K562 (cell line): ENCODE results near the gene PLCL1. TPM values are rescaled to one million over a fixed set of nuclear protein-coding genes. Genes with fewer than 3 reads are reported as not detected.

Experiments
- ATAC-seq: fragments of 200-7000 bp; cut with Tn5 transposase; 3 replicates; pipeline ENCODE4 v1.9.1; 2020; ENCODE audit warnings: moderate library complexity
- BruUV-seq: library from RNA; stranded (reverse); fragments of 400-500 nt; replicated peaks from 2 replicates; lab custom pipeline; 2021; lab: Mats Ljungman, UMichigan
- CTCF ChIA-PET: fragments of 300-600 bp; formaldehyde crosslinking; extraction: SDS; loops from one replicate; lab custom pipeline; 2021; ENCODE audit warnings: low intra/inter-chr PET ratio; lab: Yijun Ruan, JAX
- POLR2A ChIA-PET: fragments of 300-600, 350-650 bp; sonication (Branson Sonifier 250); formaldehyde crosslinking; extraction: SDS; loops from one replicate; lab custom pipeline; 2021; ENCODE audit warnings: antibody characterized with exemption, inconsistent platforms; lab: Yijun Ruan, JAX
- DNase-seq, 4 experiments: peaks; one replicate each; pipeline versions ENCODE4 v3.0.0 to v3.0.0-alpha.2; 2011 to 2018; ENCODE audit warnings: low spot score in 3 of 4, mixed read lengths in 3 of 4; ENCODE audit errors: extremely low read depth in 1 of 4
- FAIRE-seq: peaks from 2 replicates; lab custom pipeline; 2011; peaks lifted over from hg19 to GRCh38; lab: Jason Lieb, UNC
- H2AFZ ChIP-seq: 2 replicates; pipeline ENCODE4 v1.6.0; 2011; ENCODE audit warnings: low read depth, low read length, control low read depth, inconsistent platforms
- H3K27ac ChIP-seq: fragments of 200-600 bp; 3 replicates; pipeline ENCODE4 v1.8.0; 2011; ENCODE audit warnings: low read depth, mild to moderate bottlenecking, control low read depth, inconsistent platforms, low read length, moderate library complexity, mixed read lengths; ENCODE audit errors: extremely low read depth
- H3K27me3 ChIP-seq, 2 experiments: fragments of 300-600 bp in 1 of 2; 2 replicates in 1 of 2; 3 replicates in 1 of 2; pipeline versions ENCODE4 v1.6.0 to v1.8.0; 2011; ENCODE audit warnings: inconsistent platforms in 2 of 2, low read length in 2 of 2, mild to moderate bottlenecking in 1 of 2, mixed read lengths in 1 of 2, moderate library complexity in 1 of 2; ENCODE audit not compliant: control insufficient read depth in 2 of 2, insufficient read depth in 2 of 2
- H3K36me3 ChIP-seq: fragments of 300-600 bp; 3 replicates; pipeline ENCODE4 v1.8.0; 2011; ENCODE audit warnings: mild to moderate bottlenecking, low read length, inconsistent platforms; ENCODE audit not compliant: control insufficient read depth, insufficient read depth
- H3K4me1 ChIP-seq, 2 experiments: fragments of 200-600 bp in 1 of 2; replicated peaks in 1 of 2; 2 replicates in 1 of 2; 3 replicates in 1 of 2; pipeline versions ENCODE4 v1.5.1 to v1.8.0; 2011; ENCODE audit warnings: inconsistent platforms in 2 of 2, low read length in 2 of 2, mild to moderate bottlenecking in 1 of 2, mixed read lengths in 1 of 2, moderate library complexity in 1 of 2; ENCODE audit not compliant: control insufficient read depth in 2 of 2, insufficient read depth in 2 of 2
- H3K4me2 ChIP-seq: 2 replicates; pipeline ENCODE4 v1.6.1; 2011; ENCODE audit warnings: low read length, control low read depth, inconsistent platforms, mixed read lengths; ENCODE audit not compliant: insufficient read depth
- H3K4me3 ChIP-seq: fragments of 200-600 bp; sonication (generic), shearing (Covaris generic); 2 replicates; pipeline ENCODE4 v1.5.1; 2016; ENCODE audit warnings: control low read depth, inconsistent platforms
- H3K79me2 ChIP-seq: fragments of 200-600 bp; 3 replicates; pipeline ENCODE4 v1.8.0; 2011; ENCODE audit warnings: low read length, inconsistent platforms; ENCODE audit not compliant: control insufficient read depth, insufficient read depth
- H3K9ac ChIP-seq, 2 experiments: 2 replicates each; pipeline versions ENCODE4 v1.6.0 to v1.6.1; 2011; ENCODE audit warnings: low read depth in 2 of 2, low read length in 2 of 2, control low read depth in 1 of 2, inconsistent platforms in 1 of 2, mild to moderate bottlenecking in 1 of 2, mixed read lengths in 1 of 2; ENCODE audit not compliant: insufficient read depth in 1 of 2
- H3K9me1 ChIP-seq: one replicate; pipeline ENCODE4 v1.6.0; 2011; ENCODE audit warnings: inconsistent platforms, mild to moderate bottlenecking, low read length, moderate library complexity; ENCODE audit not compliant: control insufficient read depth, insufficient read depth
- H3K9me3 ChIP-seq: replicated peaks from 2 replicates; pipeline ENCODE4 v1.5.1; 2011; ENCODE audit warnings: low read depth, low read length, inconsistent platforms; ENCODE audit not compliant: control insufficient read depth, insufficient read depth
- H4K20me1 ChIP-seq: replicated peaks from 2 replicates; pipeline ENCODE4 v1.6.1; 2011; ENCODE audit warnings: low read length, inconsistent platforms, mixed read lengths; ENCODE audit not compliant: control insufficient read depth, insufficient read depth
- RBM22 ChIP-seq: fragments of 200-400 bp; formaldehyde crosslinking; IDR thresholded peaks from 2 replicates; pipeline ENCODE4 v1.6.1; 2018; ENCODE audit warnings: low read length, low read depth; ENCODE audit not compliant: poor library complexity, severe bottlenecking
- SRF ChIP-seq, 2 experiments: fragments of 250-450, 450-650 bp in 1 of 2; sonication (Bioruptor Pico) in 1 of 2; sonication (generic) in 1 of 2; formaldehyde crosslinking; IDR thresholded peaks; 2 replicates each; pipeline versions ENCODE4 v1.5.0 to v1.5.1; 2020 to 2022; ENCODE audit warnings: mild to moderate bottlenecking in 1 of 2, missing genetic modification reagents in 1 of 2
- TOE1 ChIP-seq, 2 experiments: fragments of 450-650 bp in 1 of 2; sonication (generic) in 1 of 2; formaldehyde crosslinking in 1 of 2; IDR thresholded peaks; 2 replicates each; pipeline versions ENCODE4 v1.7.1 to v1.8.0; 2016 to 2022; ENCODE audit warnings: borderline replicate concordance in 2 of 2, mild to moderate bottlenecking in 2 of 2, antibody characterized with exemption in 1 of 2, inconsistent platforms in 1 of 2, low read depth in 1 of 2, missing genetic modification reagents in 1 of 2, moderate library complexity in 1 of 2
- ZBTB2 ChIP-seq: fragments of 450-650 bp; IDR thresholded peaks from 2 replicates; pipeline ENCODE4 v1.6.1; 2016; ENCODE audit warnings: antibody characterized with exemption
- WGBS: fragments of 100-300 bp; shearing (Covaris generic); methylation state at CpG from one replicate; pipeline ENCODE4 v1.1.6; 2016; ENCODE audit warnings: low coverage, mixed read lengths; ENCODE audit not compliant: insufficient coverage; ENCODE audit errors: missing lambda C conversion rate; 5-methylcytosine and 5-hydroxymethylcytosine counted together
- in situ Hi-C: fragments of 300-500 bp; cut with MboI; formaldehyde crosslinking; loops from 4 replicates; pipeline ENCODE4 v1.15.0; 2018; ENCODE audit warnings: inconsistent platforms, mixed read lengths
- intact Hi-C: fragments of 100-400 bp; cut with micrococcal nuclease; formaldehyde crosslinking; loops from 2 replicates; pipeline ENCODE4 v1.14.2; 2022
- polyA plus RNA-seq, 8 experiments: library from polyadenylated mRNA; depleted of rRNA in 4 of 8; stranded (reverse) in 5 of 8; unstranded in 3 of 8; fragments of >200 nt; fragmentation: Nextera tagmentation in 2 of 8; fragmentation: Illumina TruSeq in 1 of 8; extraction: Ambion mirVana in 2 of 8; extraction: Trizol in 1 of 8; gene quantifications; 2 replicates each; pipeline versions ENCODE4 v1.2.1 to v1.2.3, GENCODE V29; 2011 to 2014; ENCODE audit warnings: inconsistent platforms in 1 of 8, missing spikeins in 1 of 8
- total RNA-seq, 7 experiments: library from RNA; depleted of rRNA in 6 of 7; stranded (reverse); fragments of >200 nt in 6 of 7; fragmentation: Illumina TruSeq in 2 of 7; extraction: Trizol in 2 of 7; gene quantifications; 2 replicates each; pipeline versions ENCODE4 v1.2.1 to v1.2.3, GENCODE V29; 2011 to 2021; ENCODE audit warnings: low replicate concordance in 1 of 7

PLCL1 gene
- total and polyA plus RNA-seq, 9 of the 15 experiments (the other 6 are each of a cell fraction or from before 2014, with no cell fraction given) = 2.0 to 17.7 (median 8.6) TPM

GRCh38 chr2:198065322-198065721, 260.9 kb downstream of the PLCL1 start:
- no TSS peak for BruUV-seq
- no peaks in the 10 kb centered on the region for H3K9me3 ChIP-seq
- no peaks in the 10 kb centered on the region for H4K20me1 ChIP-seq
- no peaks in the 10 kb centered on the region for H3K27me3 ChIP-seq
- H2AFZ ChIP-seq = no peak overlapping the region
- no peak overlapping the region for H3K9ac ChIP-seq
- no peaks in the 10 kb centered on the region for H3K9me1 ChIP-seq
- H3K4me2 ChIP-seq = no peak overlapping the region
- H3K27ac ChIP-seq = no peak overlapping the region
- POLR2A ChIA-PET = interaction anchor here (1.6 kb wide), 1 partner anchor 18 kb away, joined by 3 read pairs; no protein-coding TSS in a partner anchor
- FAIRE-seq (no peak), ATAC-seq (no peak), DNase-seq (no peak)
- in situ Hi-C loops (no loop called here), intact Hi-C loops (no loop called here)
- peaks cover 4% of the 10 kb centered on the region; the same call in 2 of the 3 replicates for H3K79me2 ChIP-seq
- CTCF ChIA-PET = no interaction called here
- 27% methylated on average over 1 of the region's 1 CpG for WGBS
- TF ChIP-seq SRF (CRISPR knock-in tag; IDR thresholded peaks at IDR 0.05) (no peak), TOE1 (IDR thresholded peaks at IDR 0.05; ENCODE audit: borderline replicate concordance) (no peak), TOE1 (CRISPR knock-in tag; IDR thresholded peaks at IDR 0.05; ENCODE audit: borderline replicate concordance, low read depth) (no peak), ZBTB2 (no peak), RBM22 (no peak)
- H3K4me1 ChIP-seq = peaks cover 0 to 4% of the 10 kb centered on the region in 2 experiments; a peak in 3 of 5 replicates
- H3K4me3 ChIP-seq = no peak overlapping the region
- no peaks in the 10 kb centered on the region; the same call in 2 of the 3 replicates for H3K36me3 ChIP-seq
